Body of pancreas (tissue), 4 donors: ENCODE data around the gene RGS18.

Experiments
- CTCF ChIP-seq, 7 experiments: fragments of 450-650 bp in 4 of 7; fragments of 200-600 bp in 3 of 7; sonication (generic) in 3 of 7; IDR thresholded peaks; one replicate each; pipeline ENCODE4 v1.5.1; 2016 to 2019; ENCODE audit warnings: antibody characterized with exemption in 7 of 7
- POLR2A ChIP-seq, 3 donors: fragments of 450-650 bp; IDR thresholded peaks; one replicate each; pipeline ENCODE4 v1.6.1; 2016; ENCODE audit warnings: antibody characterized with exemption in 3 of 3, mild to moderate bottlenecking in 2 of 3

- TF ChIP-seq CTCF (IDR thresholded peaks at IDR 0.05) (no peak), POLR2A (IDR thresholded peaks at IDR 0.05) (no peak)
Measured at GRCh38 chr1:192140382-192140781, 17.9 kb upstream of the RGS18 start.
